ENCODE results near the gene CCND1.

DNA sequence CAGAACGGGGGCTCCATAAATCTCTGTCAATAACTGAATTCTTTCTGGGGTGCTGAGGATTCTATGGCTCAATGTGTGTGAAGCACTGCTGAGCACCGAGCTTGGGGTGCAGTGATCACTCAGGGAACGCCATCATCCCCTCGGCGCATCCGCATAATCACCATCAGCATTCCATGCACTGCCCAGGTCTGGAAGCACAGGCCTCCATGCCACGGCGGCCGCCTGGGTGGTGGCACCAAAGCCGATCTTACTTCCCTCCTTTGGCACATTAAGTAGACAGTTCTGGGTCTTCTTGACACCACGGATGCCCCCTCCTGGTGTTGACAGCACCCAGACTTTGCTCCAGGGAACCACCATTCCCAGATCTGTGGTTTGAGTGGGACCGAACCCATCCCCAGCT, 18.6 kb downstream of the CCND1 start:
- TF ChIP-seq, protein P1, sequence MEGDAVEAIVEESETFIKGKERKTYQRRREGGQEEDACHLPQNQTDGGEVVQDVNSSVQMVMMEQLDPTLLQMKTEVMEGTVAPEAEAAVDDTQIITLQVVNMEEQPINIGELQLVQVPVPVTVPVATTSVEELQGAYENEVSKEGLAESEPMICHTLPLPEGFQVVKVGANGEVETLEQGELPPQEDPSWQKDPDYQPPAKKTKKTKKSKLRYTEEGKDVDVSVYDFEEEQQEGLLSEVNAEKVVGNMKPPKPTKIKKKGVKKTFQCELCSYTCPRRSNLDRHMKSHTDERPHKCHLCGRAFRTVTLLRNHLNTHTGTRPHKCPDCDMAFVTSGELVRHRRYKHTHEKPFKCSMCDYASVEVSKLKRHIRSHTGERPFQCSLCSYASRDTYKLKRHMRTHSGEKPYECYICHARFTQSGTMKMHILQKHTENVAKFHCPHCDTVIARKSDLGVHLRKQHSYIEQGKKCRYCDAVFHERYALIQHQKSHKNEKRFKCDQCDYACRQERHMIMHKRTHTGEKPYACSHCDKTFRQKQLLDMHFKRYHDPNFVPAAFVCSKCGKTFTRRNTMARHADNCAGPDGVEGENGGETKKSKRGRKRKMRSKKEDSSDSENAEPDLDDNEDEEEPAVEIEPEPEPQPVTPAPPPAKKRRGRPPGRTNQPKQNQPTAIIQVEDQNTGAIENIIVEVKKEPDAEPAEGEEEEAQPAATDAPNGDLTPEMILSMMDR (IDR thresholded peaks at IDR 0.05): no peak
- TF ChIP-seq POLR2A (IDR thresholded peaks at IDR 0.05): no peak

Measured in right lobe of liver (tissue), 4 donors.